Loucy (cell line): Measurements from ENCODE around the gene CDH22.

Experiments
- CTCF ChIP-seq: fragments of 200-600 bp; sonication (generic); conservative IDR thresholded peaks from 2 replicates; pipeline ENCODE4 v1.5.1; 2014; ENCODE audit warnings: mild to moderate bottlenecking, antibody characterized with exemption, low read length
- EZH2phosphoT487 ChIP-seq: fragments of 200-600 bp; IDR thresholded peaks from 2 replicates; pipeline ENCODE4 v1.6.1; 2018; ENCODE audit warnings: antibody characterized with exemption, mild to moderate bottlenecking, moderate library complexity, borderline replicate concordance

GRCh38 chr20:46285072-46285471 lies 23.2 kb downstream of the CDH22 start:
- TF ChIP-seq CTCF (no peak), EZH2phosphoT487 (no peak)
